IMR-90 (cell line): ENCODE data around the gene ZBP1. TPM values are rescaled to one million over a fixed set of nuclear protein-coding genes. Genes with fewer than 3 reads are reported as not detected.

Source experiments
- ATAC-seq: fragments of 200-7000 bp; cut with Tn5 transposase; 2 replicates; pipeline ENCODE4 v1.9.1; 2020; ENCODE audit warnings: low read depth, mild to moderate bottlenecking, moderate library complexity
- BruUV-seq: library from RNA; stranded (reverse); fragments of 400-500 nt; replicated peaks from 2 replicates; lab custom pipeline; 2021; lab: Mats Ljungman, UMichigan
- CTCF ChIA-PET: fragments of 300-600 bp; formaldehyde crosslinking; extraction: SDS; loops from one replicate; lab custom pipeline; 2021; ENCODE audit warnings: antibody characterized with exemption; lab: Yijun Ruan, JAX
- POLR2A ChIA-PET: fragments of 300-600 bp; sonication (Branson Sonifier 250); formaldehyde crosslinking; loops from one replicate; lab custom pipeline; 2022; ENCODE audit warnings: antibody characterized with exemption; ENCODE audit not compliant: unreplicated experiment; lab: Charles Lee
- DNase-seq: peaks from one replicate; pipeline ENCODE4 v3.0.0; 2013
- H2AFZ ChIP-seq: replicated peaks from 2 replicates; pipeline ENCODE3; 2013; ENCODE audit warnings: low read length, mild to moderate bottlenecking; ENCODE audit not compliant: poor library complexity
- H2AK5ac ChIP-seq: 2 replicates; pipeline ENCODE4 v1.6.1; 2013; ENCODE audit warnings: low read depth, low read length, inconsistent platforms
- H2AK9ac ChIP-seq: replicated peaks from 2 replicates; pipeline ENCODE3; 2013; ENCODE audit warnings: mild to moderate bottlenecking, low read depth, low read length, moderate library complexity; ENCODE audit not compliant: poor library complexity
- H2BK120ac ChIP-seq: 2 replicates; pipeline ENCODE4 v1.6.1; 2013; ENCODE audit warnings: low read depth, low read length, inconsistent platforms
- H2BK15ac ChIP-seq: 3 replicates; pipeline ENCODE4 v1.6.1; 2013; ENCODE audit warnings: low read depth, low read length, inconsistent platforms
- H2BK20ac ChIP-seq: 2 replicates; pipeline ENCODE4 v1.6.1; 2013; ENCODE audit warnings: low read depth, mild to moderate bottlenecking, inconsistent platforms, low read length, moderate library complexity
- H2BK5ac ChIP-seq: 2 replicates; pipeline ENCODE4 v1.6.1; 2013; ENCODE audit warnings: mild to moderate bottlenecking, low read depth, low read length, inconsistent platforms; ENCODE audit not compliant: poor library complexity, severe bottlenecking
- H3K14ac ChIP-seq: replicated peaks from 2 replicates; pipeline ENCODE4 v1.6.1; 2013; ENCODE audit warnings: low read depth, low read length, inconsistent platforms
- H3K18ac ChIP-seq: 2 replicates; pipeline ENCODE4 v1.6.1; 2013; ENCODE audit warnings: low read depth, low read length, control low read depth
- H3K23ac ChIP-seq: 2 replicates; pipeline ENCODE4 v1.6.1; 2013; ENCODE audit warnings: low read depth, low read length, inconsistent platforms
- H3K27ac ChIP-seq: 2 replicates; pipeline ENCODE4 v1.5.1; 2013; ENCODE audit warnings: mild to moderate bottlenecking, control low read depth, low read length; ENCODE audit not compliant: insufficient read depth
- H3K27me3 ChIP-seq: 2 replicates; pipeline ENCODE4 v1.6.1; 2013; ENCODE audit warnings: low read length; ENCODE audit not compliant: control insufficient read depth, insufficient read depth
- H3K36me3 ChIP-seq: 2 replicates; pipeline ENCODE4 v1.6.1; 2013; ENCODE audit warnings: low read length, mixed read lengths; ENCODE audit not compliant: control insufficient read depth, insufficient read depth
- H3K4ac ChIP-seq: 2 replicates; pipeline ENCODE4 v1.6.1; 2013; ENCODE audit warnings: low read depth, low read length, inconsistent platforms
- H3K4me1 ChIP-seq: 2 replicates; pipeline ENCODE4 v1.6.1; 2013; ENCODE audit warnings: low read length, mixed read lengths; ENCODE audit not compliant: control insufficient read depth, insufficient read depth
- H3K4me2 ChIP-seq: 2 replicates; pipeline ENCODE4 v1.6.1; 2013; ENCODE audit warnings: low read depth, mild to moderate bottlenecking, control low read depth, low read length, moderate library complexity
- H3K4me3 ChIP-seq: 2 replicates; pipeline ENCODE4 v1.5.1; 2013; ENCODE audit warnings: low read depth, mild to moderate bottlenecking, control low read depth, low read length, moderate library complexity; ENCODE audit not compliant: insufficient read depth
- H3K56ac ChIP-seq: 2 replicates; pipeline ENCODE4 v1.6.1; 2013; ENCODE audit warnings: low read length, inconsistent platforms; ENCODE audit not compliant: insufficient read depth; ENCODE audit errors: extremely low read depth
- H3K79me1 ChIP-seq, 2 experiments: 2 replicates each; pipeline ENCODE4 v1.6.1; 2013; ENCODE audit warnings: low read length in 2 of 2, inconsistent platforms in 1 of 2, low read depth in 1 of 2
- H3K9ac ChIP-seq: 2 replicates; pipeline ENCODE4 v1.6.1; 2013; ENCODE audit warnings: low read depth, low read length, control low read depth
- H3K9me1 ChIP-seq: 2 replicates; pipeline ENCODE4 v1.6.1; 2013; ENCODE audit warnings: low read length, inconsistent platforms; ENCODE audit not compliant: insufficient read depth
- H3K9me3 ChIP-seq: 2 replicates; pipeline ENCODE4 v1.6.1; 2013; ENCODE audit warnings: low read length; ENCODE audit not compliant: control insufficient read depth, insufficient read depth
- H4K20me1 ChIP-seq: 2 replicates; pipeline ENCODE4 v1.6.1; 2013; ENCODE audit warnings: low read length, inconsistent platforms; ENCODE audit not compliant: insufficient read depth
- H4K5ac ChIP-seq: 2 replicates; pipeline ENCODE4 v1.6.1; 2013; ENCODE audit warnings: mild to moderate bottlenecking, low read depth, low read length, control low read depth
- H4K8ac ChIP-seq, 2 experiments: 2 replicates each; pipeline ENCODE4 v1.6.1; 2013; ENCODE audit warnings: low read depth in 2 of 2, low read length in 2 of 2, control low read depth in 1 of 2, inconsistent platforms in 1 of 2
- H4K91ac ChIP-seq: 2 replicates; pipeline ENCODE4 v1.6.1; 2013; ENCODE audit warnings: low read depth, low read length, inconsistent platforms; ENCODE audit not compliant: insufficient read depth
- BHLHE40 ChIP-seq: fragments of 150-350 bp; IDR thresholded peaks from 2 replicates; pipeline ENCODE4 v1.6.1; 2016; ENCODE audit warnings: mild to moderate bottlenecking, low read depth, low read length
- CEBPB ChIP-seq: IDR thresholded peaks from 2 replicates; pipeline ENCODE4 v1.6.1; 2012; ENCODE audit warnings: low read depth, low read length, improper control_type of control experiment
- CHD1 ChIP-seq: IDR thresholded peaks from 2 replicates; pipeline ENCODE4 v1.6.1; 2012; ENCODE audit warnings: low read depth, low read length, improper control_type of control experiment
- FOS ChIP-seq: fragments of 150-350 bp; IDR thresholded peaks from 2 replicates; pipeline ENCODE4 v1.6.1; 2016; ENCODE audit warnings: low read depth, low read length
- MAFK ChIP-seq: IDR thresholded peaks from 2 replicates; pipeline ENCODE4 v1.6.1; 2012; ENCODE audit warnings: low read depth, low read length, improper control_type of control experiment
- MAZ ChIP-seq: IDR thresholded peaks from 2 replicates; pipeline ENCODE4 v1.6.1; 2012; ENCODE audit warnings: low read depth, mild to moderate bottlenecking, low read length, improper control_type of control experiment, moderate library complexity, borderline replicate concordance
- MXI1 ChIP-seq: IDR thresholded peaks from 2 replicates; pipeline ENCODE4 v1.6.1; 2012; ENCODE audit warnings: low read depth, mild to moderate bottlenecking, low read length, moderate library complexity, borderline replicate concordance
- NFE2L2 ChIP-seq: fragments of 150-350 bp; IDR thresholded peaks from 2 replicates; pipeline ENCODE4 v1.6.1; 2016; ENCODE audit warnings: low read depth, mild to moderate bottlenecking, low read length
- POLR2A ChIP-seq: IDR thresholded peaks from 2 replicates; pipeline ENCODE4 v1.6.1; 2012; ENCODE audit warnings: mild to moderate bottlenecking, low read depth, low read length
- RAD21 ChIP-seq: IDR thresholded peaks from 2 replicates; pipeline ENCODE4 v1.6.1; 2012; ENCODE audit warnings: low read length, improper control_type of control experiment
- RCOR1 ChIP-seq: IDR thresholded peaks from 2 replicates; pipeline ENCODE4 v1.6.1; 2012; ENCODE audit warnings: mild to moderate bottlenecking, low read length, improper control_type of control experiment; ENCODE audit not compliant: insufficient replicate concordance
- RFX5 ChIP-seq: IDR thresholded peaks from 2 replicates; pipeline ENCODE4 v1.8.0; 2012; ENCODE audit warnings: low read depth, mild to moderate bottlenecking, low read length, moderate library complexity
- SMC3 ChIP-seq: fragments of 150-350 bp; IDR thresholded peaks from 2 replicates; pipeline ENCODE4 v1.6.1; 2016; ENCODE audit warnings: low read depth, mild to moderate bottlenecking, antibody characterized with exemption, low read length, moderate library complexity
- USF2 ChIP-seq: fragments of 150-350 bp; IDR thresholded peaks from 2 replicates; pipeline ENCODE4 v1.6.1; 2017; ENCODE audit warnings: mild to moderate bottlenecking, antibody characterized with exemption, low read length, low read depth
- WGBS, 2 experiments: methylation state at CpG; one replicate each; pipeline versions ENCODE4 v1.1.5 to v1.1.7; 2013; ENCODE audit warnings: missing lambda C conversion rate in 2 of 2; ENCODE audit not compliant: insufficient read length in 1 of 2; ENCODE audit errors: extremely low coverage in 2 of 2; 5-methylcytosine and 5-hydroxymethylcytosine counted together
- dilution Hi-C: fragments of 300-500 bp; cut with HindIII; formaldehyde crosslinking; loops from one replicate; pipeline ENCODE4 v1.14.3; 2018; ENCODE audit warnings: low sequenced_read_pairs; ENCODE audit not compliant: unreplicated experiment
- in situ Hi-C: fragments of 300-500 bp; cut with MboI; formaldehyde crosslinking; loops from 3 replicates; pipeline ENCODE4 v1.14.3; 2019; ENCODE audit warnings: low sequenced_read_pairs, inconsistent platforms, mixed read lengths
- intact Hi-C: fragments of 100-400 bp; cut with micrococcal nuclease; formaldehyde crosslinking; loops from 2 replicates; pipeline ENCODE4 v1.10.0; 2022
- polyA plus RNA-seq, 3 experiments: library from polyadenylated mRNA; depleted of rRNA; stranded (reverse); fragments of >200 nt; gene quantifications; 2 replicates each; pipeline ENCODE4 v1.2.3, GENCODE V29; 2012; ENCODE audit warnings: low replicate concordance in 1 of 3
- total RNA-seq: library from RNA; depleted of rRNA; stranded (reverse); fragments of >200 nt; gene quantifications from 2 replicates; pipeline ENCODE4 v1.2.3, GENCODE V29; 2012
- TF ChIP-seq, protein P1 (sequence below): conservative IDR thresholded peaks from 2 replicates; pipeline ENCODE4 v1.5.1; 2012; ENCODE audit warnings: mild to moderate bottlenecking, low read depth, low read length, improper control_type of control experiment
- TF ChIP-seq, protein P2 (sequence below): fragments of 150-350 bp; IDR thresholded peaks from 2 replicates; pipeline ENCODE4 v1.6.1; 2016; ENCODE audit warnings: low read depth, mild to moderate bottlenecking, low read length, moderate library complexity, borderline replicate concordance

Gene ZBP1
- total and polyA plus RNA-seq, 2 of the 4 experiments (the other 2 are of a cell fraction), result not detected

DNA sequence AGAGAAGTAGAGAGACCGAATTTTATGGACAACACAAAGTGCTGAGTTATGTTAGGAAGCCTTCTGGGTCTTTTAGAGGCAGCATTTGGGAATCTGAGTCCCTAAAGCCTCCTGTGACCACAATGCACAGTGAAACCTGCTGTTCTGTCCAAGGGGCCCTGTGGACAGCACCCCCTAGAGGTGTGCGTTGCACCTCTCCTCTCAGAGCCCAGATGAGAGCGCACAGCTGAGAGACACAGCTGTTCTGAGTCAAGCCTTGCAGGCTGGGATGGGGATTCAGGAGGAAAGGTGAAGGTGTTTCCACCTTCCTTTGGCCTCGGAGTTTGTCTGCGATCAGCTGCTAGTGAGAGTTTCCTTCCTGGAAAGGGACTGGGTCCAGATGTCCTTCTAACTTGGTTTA, 46.3 kb downstream of the ZBP1 start:
- Histone ChIP-seq H4K8ac (no peak overlapping the region), H2BK15ac (no peak overlapping the region), H3K79me1 (no peaks in the 10 kb centered on the region), H3K14ac (no peak overlapping the region), H3K36me3 (no peaks in the 10 kb centered on the region), H2AK5ac (no peak overlapping the region), H2BK5ac (no peak overlapping the region), H3K9me1 (no peaks in the 10 kb centered on the region), H2BK120ac (no peak overlapping the region), H3K23ac (no peak overlapping the region), H4K5ac (no peak overlapping the region), H3K9me3 (no peaks in the 10 kb centered on the region), H2AFZ (no peak overlapping the region), H4K20me1 (no peaks in the 10 kb centered on the region), H3K27ac (no peak overlapping the region), H3K9ac (no peak overlapping the region), H3K18ac (no peak overlapping the region), H3K4me2 (no peak overlapping the region), H2BK20ac (no peak overlapping the region), H3K27me3 (peaks cover 27% of the 10 kb centered on the region), H3K4me3 (no peak overlapping the region), H3K56ac (no peak overlapping the region), H3K4ac (no peak overlapping the region), H2AK9ac (no peak overlapping the region), H3K4me1 (no peaks in the 10 kb centered on the region), H4K91ac (no peak overlapping the region)
- ATAC-seq, result no peak
- CTCF ChIA-PET, result no interaction called here
- TF ChIP-seq RAD21, result no peak
- TF ChIP-seq MXI1, result no peak
- no peak for TF ChIP-seq RCOR1
- TF ChIP-seq SMC3, result no peak
- no peak for TF ChIP-seq MAZ
- no peak for TF ChIP-seq USF2
- TF ChIP-seq, protein P1, sequence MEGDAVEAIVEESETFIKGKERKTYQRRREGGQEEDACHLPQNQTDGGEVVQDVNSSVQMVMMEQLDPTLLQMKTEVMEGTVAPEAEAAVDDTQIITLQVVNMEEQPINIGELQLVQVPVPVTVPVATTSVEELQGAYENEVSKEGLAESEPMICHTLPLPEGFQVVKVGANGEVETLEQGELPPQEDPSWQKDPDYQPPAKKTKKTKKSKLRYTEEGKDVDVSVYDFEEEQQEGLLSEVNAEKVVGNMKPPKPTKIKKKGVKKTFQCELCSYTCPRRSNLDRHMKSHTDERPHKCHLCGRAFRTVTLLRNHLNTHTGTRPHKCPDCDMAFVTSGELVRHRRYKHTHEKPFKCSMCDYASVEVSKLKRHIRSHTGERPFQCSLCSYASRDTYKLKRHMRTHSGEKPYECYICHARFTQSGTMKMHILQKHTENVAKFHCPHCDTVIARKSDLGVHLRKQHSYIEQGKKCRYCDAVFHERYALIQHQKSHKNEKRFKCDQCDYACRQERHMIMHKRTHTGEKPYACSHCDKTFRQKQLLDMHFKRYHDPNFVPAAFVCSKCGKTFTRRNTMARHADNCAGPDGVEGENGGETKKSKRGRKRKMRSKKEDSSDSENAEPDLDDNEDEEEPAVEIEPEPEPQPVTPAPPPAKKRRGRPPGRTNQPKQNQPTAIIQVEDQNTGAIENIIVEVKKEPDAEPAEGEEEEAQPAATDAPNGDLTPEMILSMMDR, result no peak
- no peak for TF ChIP-seq FOS
- TF ChIP-seq RFX5, result no peak
- TF ChIP-seq NFE2L2, result no peak
- TF ChIP-seq POLR2A, result no peak
- TF ChIP-seq CEBPB, result no peak
- TF ChIP-seq MAFK, result no peak
- TF ChIP-seq BHLHE40, result no peak
- no peak for TF ChIP-seq CHD1
- TF ChIP-seq, protein P2, sequence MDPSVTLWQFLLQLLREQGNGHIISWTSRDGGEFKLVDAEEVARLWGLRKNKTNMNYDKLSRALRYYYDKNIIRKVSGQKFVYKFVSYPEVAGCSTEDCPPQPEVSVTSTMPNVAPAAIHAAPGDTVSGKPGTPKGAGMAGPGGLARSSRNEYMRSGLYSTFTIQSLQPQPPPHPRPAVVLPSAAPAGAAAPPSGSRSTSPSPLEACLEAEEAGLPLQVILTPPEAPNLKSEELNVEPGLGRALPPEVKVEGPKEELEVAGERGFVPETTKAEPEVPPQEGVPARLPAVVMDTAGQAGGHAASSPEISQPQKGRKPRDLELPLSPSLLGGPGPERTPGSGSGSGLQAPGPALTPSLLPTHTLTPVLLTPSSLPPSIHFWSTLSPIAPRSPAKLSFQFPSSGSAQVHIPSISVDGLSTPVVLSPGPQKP, result no peak
- DNase-seq, result no peak
- in situ Hi-C loops (no loop called here), dilution Hi-C loops (no loop called here), intact Hi-C loops (no loop called here)
- no CpG with 5 or more reads among the region's 5 CpGs for WGBS, 2 experiments
- POLR2A ChIA-PET, result no interaction called here
- no TSS peak for BruUV-seq
